ENCODE data around the gene ENKUR.

Gene ENKUR, protein sequence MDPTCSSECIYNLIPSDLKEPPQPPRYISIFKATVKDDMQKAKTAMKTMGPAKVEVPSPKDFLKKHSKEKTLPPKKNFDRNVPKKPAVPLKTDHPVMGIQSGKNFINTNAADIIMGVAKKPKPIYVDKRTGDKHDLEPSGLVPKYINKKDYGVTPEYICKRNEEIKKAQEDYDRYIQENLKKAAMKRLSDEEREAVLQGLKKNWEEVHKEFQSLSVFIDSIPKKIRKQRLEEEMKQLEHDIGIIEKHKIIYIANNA

DNA sequence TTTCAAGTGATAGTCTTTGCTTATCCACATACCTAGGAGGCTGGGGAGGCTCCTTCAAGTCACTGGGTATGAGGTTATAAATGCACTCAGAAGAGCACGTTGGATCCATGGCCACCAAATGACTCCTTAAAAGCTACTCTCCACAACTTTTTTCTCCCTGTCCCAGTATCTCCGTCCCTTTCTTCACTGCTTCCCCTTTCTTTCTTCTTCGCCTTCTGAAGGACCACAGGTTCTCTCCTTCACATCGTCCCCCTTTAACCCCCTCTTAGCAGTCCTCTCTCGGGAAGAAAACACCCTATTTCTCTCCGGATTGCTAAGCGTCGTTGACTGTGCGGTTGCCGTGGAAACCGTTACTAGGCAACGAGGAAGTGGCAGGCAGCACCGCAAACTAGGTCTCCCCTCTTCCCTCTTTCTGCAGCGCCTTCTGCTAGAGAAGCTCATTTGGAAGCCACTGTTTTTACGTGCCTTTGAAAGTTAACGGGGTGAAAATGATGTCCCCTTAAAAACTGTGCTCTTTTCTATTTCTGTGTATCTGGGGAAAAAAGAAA is at the start of gene ENKUR:
Gene ENKUR, minus strand, starts transcription at position 331 of the 548 bp plus-strand sequence. Its CDS starts 222 bp downstream, at position 109.
- peak; percentile 87 to 90 for DNase-seq (ENCODE audit: low read depth in 2 of 2)

DNA sequence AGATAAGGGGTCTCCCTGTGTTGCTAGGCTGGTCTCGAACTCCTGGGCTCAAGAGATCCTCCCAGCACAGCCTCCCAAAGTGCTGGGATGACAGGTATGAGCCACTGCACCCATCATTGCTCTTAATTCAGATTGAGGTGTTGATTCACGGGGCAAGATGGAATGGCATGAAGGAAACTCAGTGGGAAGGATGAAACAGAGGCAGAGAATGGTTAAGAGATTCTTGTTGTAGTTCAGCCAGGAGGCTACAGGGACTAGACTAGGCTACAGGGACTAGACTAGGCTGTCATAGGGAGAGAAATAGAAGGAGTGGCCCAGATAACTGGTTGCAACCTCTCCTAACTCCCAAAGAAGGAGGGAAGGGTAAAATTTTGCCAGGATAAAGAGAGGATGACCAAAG is 48.4 kb upstream of the ENKUR start:
- DNase-seq (ENCODE audit: low read depth in 2 of 2): no peak

DNA sequence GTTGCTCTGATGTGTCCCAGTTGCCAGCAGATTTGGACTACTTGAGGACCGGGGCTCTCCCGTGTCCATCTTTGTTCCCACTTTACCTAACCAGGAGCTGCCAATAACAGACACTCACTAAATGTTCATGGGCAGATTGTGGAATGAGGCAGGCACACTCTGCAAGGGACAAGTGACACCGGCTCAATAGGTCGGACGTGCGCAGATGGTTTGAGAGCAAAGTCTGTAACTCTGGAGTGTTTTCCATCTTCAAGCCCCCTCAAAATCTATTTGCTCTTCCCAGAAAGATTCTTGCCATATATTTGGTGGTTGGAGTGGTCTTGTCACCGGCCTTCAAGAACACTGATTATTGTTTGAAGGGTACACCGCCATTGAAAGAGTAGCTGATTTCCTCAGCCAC is 47.7 kb upstream of the ENKUR start:
- DNase-seq (ENCODE audit: low read depth in 2 of 2): no peak

DNA sequence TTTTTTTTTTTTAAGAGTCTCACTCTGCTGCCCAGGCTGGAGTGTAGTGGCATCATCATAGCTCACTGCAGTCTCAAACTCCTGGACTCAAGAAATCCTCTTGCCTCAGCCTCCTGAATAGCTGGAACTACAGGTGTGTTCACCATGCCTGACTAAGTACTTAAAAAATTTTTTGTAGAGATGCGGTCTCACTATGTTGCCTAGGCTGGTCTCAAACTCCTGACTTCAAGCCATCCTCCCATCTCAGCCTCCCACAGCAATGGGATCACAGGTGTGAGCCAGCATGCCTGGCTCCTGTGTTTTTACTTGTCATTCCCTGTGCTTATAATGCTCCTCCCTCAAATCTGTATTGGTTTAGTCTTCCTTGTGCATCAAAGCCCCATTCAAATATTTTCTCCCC is 47.2 kb upstream of the ENKUR start:
- DNase-seq (ENCODE audit: low read depth in 2 of 2): no peak

DNA sequence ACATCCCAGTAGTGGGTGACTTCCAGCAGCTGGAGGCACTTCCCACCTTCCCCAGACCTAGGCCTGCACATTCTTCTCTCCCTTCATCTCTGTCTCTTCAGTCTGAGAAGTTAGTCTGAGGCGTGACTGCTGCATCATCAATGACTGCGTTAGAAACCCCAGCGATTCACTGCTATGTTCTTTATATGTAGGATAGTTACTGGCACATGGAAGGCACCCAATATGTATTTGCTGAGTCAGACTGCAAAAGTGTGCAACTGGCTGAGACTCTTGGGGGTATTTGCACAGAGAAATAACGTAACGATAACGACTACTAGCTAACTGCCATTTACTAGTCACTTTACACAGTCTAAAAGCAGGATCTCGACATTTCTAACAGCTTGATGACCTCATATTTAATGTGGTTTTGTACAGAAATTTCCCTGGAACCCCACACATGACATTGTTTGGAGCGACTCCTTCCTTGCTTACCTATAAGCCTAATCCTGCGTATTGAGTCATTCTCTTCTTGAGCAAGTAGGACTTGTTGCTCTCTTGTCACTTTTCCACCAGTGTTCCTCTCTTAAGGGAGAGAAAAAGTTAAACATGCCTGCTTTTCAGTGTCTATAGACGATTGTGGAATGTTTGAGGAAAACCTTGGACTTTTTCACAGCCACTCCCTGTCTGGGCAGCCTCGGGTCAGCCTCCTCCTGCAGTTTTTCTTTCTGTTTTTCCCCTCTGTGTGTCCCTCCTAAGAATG is 45.9 kb upstream of the ENKUR start:
- no peak for DNase-seq (ENCODE audit: low read depth in 2 of 2)

DNA sequence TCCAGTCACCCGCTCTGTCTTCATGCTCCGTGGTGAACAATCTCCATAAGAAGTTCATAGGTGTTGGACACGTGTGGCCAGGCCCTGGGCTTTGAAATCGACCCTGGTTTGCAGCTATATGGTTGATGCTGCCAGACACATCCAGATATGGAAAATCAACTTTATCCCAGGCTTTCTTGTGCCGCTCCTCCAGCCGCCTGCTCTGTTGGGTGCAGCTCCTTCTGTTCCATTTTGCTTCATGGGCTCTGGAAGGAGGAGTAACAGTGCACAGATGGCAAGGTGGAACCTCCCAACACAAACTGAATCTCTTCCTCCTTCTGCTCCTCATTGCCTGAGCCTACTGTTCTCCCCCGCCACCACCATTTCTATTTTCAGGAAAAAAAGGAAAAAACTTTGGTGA is 45.2 kb upstream of the ENKUR start:
- no peak for DNase-seq (ENCODE audit: low read depth in 2 of 2)

DNA sequence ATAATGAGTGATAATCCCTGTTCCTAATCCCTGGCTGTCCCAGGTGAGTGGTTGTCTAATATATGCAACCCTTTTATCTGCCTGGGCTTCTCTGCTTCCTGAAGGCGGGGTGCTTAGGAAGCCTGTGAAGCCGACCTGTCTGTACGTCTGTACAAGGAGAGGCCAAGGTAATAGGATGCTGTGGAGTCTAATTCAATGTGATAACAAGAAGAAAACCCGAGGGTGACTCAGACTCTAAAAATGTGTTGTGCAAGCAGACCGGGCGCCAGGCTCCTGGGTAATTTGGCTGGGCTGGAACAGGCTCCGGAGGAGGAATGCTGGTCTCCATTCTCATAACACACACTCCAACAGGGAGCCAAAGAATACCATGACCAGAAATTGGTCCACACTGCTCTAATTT is 44.0 kb upstream of the ENKUR start:
- DNase-seq (ENCODE audit: low read depth in 2 of 2): no peak

DNA sequence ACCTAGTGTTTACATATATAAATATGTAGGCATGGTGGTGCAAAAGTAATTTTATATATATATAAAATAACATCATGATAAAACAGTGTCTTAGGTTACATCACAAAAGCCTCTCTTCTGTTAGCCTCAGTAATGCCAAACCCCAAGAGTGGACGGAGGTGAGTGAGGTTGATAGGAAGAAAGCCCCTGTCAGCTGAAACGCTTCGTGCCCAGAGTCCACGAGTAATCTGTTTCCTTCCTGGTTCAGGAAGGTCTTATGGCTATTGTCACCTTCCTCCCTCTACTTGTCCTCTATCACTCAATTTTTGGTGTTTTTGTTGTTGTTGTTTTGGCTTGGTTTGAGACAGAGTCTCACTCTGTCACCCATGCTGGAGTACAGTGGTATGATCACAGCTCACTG is 41.9 kb upstream of the ENKUR start:
- no peak for DNase-seq (ENCODE audit: low read depth in 2 of 2)

DNA sequence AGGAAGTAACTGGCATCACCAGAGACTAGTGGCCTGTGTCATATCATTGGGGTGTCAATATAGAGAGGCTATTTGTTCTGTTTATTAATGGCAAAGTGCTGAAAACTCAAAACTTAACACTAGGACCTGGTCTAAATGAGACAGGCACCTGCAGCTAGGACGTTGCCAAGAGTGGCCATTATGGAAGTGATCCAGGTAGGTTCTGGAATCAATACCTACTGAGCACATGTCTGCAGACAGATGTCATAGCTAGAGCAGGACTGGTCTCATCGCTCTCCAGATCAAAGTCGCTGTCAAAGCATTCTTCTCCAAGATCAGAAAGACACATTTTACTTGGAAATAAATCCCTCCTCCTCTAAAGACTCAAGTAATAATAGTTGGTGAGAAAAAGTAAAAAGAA is 40.8 kb upstream of the ENKUR start:
- no peak for DNase-seq (ENCODE audit: low read depth in 2 of 2)

DNA sequence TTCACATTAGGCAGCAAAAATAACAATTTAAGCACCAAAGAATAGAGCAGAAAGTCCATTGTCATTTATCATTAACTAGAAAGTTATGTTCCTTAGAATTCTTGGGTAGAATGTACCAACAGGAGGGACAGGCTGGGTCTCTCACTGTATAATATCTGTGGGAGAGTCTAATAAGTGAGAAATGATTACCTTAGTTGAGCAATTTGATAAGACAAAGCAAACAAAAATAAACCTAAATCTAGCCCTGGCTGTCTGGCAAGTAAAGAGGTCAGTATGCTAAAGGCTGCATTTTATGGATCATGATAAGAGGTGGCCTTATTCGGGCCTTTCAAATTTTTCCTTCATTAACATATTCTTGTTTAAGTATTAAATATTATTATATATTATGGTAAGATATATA is 36.1 kb upstream of the ENKUR start:
- DNase-seq (ENCODE audit: low read depth in 2 of 2): no peak

DNA sequence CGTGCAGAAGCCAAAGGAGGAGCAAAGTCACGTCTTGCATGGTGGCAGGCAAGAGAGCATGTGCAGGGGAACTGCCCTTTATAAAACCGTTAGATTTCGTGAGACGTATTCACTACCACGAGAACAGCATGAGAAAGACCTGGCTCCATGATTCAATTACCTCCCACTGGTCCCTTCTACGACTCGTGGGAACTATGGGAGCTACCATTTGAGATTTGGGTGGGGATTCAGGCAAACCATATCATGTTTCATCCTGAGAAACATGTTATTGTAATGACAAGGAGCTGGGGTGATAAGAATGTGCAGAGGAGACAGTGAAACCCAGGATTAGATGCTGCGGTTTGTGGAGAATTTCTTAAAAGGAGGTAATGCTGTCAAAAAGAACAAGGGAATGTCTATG is 34.4 kb upstream of the ENKUR start:
- DNase-seq (ENCODE audit: low read depth in 2 of 2): no peak

DNA sequence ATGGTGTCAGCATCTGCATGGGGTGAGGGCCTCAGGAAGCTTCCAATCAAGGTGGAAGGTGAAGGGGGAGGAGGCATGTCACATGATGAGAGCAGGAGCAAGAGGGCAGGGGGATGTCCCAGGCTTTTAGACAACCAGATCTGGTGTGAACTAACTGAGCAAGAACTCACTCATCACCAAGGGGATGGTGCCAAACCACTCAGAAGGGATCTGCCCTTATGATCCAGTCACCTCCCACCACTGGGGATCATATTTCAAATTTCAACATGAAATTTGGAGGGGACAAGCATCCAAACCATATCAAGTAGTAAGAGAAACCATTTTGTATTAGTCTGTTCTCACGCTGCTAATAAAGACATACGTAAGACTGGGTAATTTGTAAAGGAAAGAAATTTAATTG is 34.0 kb upstream of the ENKUR start:
- no peak for DNase-seq (ENCODE audit: low read depth in 2 of 2)

DNA sequence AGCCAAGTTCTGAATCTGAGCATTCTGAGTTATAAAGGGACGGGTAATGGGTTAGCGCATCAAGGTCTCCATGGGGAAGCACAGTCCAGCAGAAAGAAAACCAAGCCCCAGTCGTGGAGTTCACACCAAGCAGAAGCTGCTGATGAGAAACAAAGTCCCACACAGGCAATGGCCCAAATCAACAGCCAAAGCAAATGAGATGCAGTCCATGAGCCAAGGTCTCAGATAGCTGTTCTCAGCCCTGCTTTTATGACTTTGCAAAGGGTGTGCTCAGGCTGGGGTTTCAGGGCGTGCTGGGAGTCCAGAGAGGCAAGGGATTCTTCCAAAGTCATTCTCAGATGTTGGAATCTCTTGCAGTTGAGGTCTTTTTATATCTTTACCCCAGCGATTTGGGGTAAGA is 32.5 kb upstream of the ENKUR start:
- DNase-seq (ENCODE audit: low read depth in 2 of 2): no peak

DNA sequence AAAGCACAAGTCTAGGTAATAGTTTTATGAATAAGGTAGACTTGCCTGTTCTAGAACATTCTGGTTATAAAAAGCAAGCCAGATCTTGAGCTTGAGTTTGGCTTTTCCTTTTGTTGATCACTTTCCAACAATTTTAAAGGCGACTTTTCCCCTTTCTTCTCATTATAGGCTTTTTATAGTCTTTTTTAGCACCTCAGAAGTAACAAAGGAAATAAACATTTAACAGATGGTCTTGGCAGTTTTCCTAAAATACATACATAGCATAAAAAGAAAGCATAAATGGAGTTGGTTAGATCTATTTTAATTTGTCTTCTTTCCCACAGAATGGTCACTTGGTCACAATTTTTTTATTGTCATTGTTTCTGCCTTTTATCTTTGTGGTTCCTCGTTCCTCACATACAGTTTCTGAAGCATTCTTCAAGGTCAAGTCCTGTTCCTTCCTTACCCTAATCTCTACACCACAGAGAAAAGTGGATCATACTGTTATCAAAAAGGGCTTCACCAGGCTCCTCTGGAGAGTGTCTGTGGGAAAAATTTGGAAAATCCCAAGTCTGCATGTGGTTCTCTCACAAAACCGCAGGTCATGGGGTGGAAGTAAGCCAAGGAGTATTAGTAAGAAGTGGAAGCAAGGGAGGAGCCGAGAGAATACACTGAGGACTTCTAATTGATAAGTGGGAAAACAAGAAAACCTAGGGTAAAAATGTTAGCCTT is 31.8 kb upstream of the ENKUR start:
- no peak for DNase-seq (ENCODE audit: low read depth in 2 of 2)

DNA sequence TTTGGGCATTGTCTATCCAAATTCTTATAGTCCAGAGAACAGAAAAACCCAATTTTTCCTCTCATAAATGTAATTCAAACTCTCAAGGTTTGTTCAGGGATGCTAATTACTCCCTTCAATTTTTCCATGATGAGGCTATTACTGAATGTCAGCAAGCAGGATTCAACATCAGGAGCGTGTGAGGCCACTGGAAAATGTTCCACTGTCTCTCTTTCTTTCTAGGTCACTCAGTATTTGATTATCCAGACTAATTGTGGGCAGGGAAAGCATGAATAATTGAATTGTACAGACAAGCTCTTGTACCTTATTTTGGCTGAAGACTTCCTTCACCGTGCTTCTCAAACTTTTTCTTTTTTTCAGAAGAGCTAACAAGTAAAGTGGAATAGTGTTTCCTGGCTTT is 31.1 kb upstream of the ENKUR start:
- DNase-seq (ENCODE audit: low read depth in 2 of 2): no peak

DNA sequence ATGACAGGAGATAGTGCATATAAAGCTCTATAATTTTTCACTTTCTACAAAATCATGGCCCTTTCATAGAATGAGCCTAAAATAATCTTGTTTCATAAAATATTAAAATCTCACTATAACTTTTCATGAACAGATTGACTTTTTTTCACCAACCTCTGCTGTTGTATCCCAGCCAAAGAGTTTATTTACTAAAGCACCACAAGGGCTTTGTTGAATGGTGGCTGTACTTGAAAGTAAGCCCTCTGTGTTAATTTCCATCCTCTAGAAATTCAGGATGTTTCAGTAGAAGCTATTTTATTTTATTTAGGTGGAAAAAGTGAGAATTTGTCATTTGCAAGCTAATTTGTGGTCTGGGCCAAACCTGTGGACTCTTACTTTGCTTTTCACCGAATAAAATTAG is 30.7 kb upstream of the ENKUR start:
- no peak for DNase-seq (ENCODE audit: low read depth in 2 of 2)

DNA sequence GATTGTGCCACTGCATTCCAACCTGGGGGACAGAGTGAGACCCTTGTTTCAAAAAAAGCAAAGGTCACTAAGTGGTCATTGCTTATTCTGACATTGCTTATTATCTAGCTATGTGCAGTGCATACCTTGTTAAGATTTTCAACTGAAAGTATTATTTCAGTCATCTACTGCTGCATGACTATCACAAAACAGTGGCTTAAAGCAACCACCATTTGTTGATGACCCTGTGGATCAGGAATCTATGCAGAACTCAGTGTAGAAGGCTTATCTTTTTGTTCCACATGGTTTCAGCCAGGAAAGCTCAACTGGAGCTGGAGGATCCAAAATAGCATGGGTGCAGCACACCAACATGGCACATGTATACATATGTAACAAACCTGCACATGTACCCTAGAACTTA is 23.6 kb upstream of the ENKUR start:
- no peak for DNase-seq (ENCODE audit: low read depth in 2 of 2)

DNA sequence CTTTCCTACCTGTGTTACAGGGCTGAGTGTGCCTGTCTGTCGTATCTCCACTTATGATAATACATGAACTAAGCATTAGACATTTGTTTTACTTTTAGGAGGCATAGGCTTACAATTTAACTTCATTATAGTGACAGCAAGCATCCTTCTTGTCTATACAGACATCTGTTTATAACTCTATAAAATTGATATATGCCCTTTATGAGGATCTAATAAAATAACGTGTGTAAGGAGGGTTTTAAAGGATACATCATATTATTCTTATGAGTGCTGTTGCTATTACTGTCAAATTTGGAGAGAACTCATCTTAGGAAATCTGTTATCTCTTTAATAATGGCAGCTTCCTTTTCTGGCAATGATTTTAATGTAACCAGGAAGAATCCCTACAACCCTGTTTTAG is 22.4 kb upstream of the ENKUR start:
- no peak for DNase-seq (ENCODE audit: low read depth in 2 of 2)

DNA sequence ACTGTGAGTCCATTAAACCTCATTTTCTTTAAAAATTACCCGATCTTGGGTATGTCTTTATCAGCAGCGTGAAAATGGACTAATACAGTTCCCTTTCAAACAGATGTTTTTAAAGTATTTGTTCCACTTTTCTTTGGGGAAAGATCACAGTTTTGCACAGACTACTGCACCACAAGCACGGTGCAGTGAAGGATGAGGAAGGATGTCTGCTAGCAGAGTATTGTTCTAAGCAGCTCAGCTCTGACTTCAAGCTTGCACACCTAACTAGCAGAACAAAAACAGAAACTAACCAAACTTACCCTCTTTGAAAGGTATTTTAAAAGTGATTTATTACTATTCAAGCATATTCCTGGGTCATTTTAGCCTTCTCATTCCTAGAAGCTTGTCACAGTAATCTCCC is 20.4 kb upstream of the ENKUR start:
- DNase-seq (ENCODE audit: low read depth in 2 of 2): no peak

DNA sequence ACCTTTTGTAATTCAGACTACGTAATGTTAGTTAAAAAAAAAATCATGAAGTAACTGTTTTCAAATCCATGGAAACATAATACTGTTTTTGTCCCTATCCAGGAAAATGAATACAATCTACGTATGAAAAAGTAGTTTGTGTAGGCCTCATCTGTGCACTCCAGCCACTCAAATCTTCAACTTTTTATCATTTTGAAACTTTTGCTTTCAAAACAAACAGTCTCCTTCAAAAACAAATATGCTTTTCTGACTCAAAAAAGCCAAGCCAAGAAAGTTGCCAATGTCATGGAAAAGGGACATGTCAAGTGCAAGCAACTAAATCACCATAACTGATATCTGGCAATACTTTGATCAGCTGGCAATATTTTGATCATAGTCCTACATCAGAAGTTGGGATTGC is 13.6 kb upstream of the ENKUR start:
- no peak for DNase-seq (ENCODE audit: low read depth in 2 of 2)

DNA sequence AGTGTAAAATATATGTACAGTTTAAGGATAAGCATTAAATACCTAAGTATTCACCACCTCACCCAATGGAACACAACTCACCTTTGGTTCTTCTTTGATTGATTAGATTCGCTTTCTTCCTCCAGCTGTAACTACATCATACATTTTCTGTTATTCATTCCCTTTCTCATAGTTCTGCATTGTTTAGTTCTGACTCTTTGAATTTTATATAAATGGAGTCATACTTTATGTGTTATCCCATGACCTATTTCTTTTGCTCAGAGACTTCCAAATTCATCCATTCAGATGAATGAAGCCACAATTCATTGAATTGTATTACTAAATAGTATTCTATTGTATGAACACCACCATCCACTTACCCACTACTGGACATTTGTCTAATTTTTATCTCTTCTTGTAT is 12.8 kb upstream of the ENKUR start:
- no peak for DNase-seq (ENCODE audit: low read depth in 2 of 2)

DNA sequence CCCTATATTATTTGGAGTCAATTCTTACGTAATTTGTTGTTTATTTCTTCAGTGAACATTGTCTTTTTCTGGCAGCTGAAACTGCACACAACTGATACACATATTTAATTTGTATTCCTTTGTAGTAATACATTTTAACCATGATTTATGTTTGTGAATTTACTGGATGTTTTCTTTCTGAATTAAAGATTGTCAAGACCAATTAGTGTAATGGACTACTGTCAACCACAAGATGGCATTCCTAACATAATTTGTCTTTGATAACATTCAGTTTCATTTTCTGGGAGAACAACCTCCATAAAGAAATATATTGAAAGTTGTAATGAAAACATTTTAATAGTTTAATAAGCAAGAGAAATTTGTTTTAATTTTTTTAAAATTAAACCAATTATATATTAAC is 10.5 kb upstream of the ENKUR start:
- no peak for DNase-seq (ENCODE audit: low read depth in 2 of 2)

DNA sequence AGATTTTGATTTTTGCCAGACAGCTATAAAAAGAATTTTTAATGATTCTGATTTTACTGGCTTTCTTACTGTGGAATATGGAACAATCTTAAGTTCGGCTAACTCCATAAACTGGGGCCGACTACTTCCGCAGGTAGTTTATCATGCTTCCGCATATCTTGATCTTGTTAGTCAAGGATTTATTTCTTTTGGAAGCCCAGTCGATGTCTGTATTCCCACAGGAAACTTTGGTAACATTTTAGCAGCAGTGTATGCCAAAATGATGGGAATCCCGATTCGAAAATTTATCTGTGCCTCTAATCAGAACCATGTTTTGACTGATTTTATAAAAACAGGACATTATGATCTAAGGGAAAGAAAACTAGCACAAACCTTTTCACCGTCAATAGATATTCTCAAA is 8.6 kb upstream of the ENKUR start:
- DNase-seq (ENCODE audit: low read depth in 2 of 2): no peak
